K562 (cell line): ENCODE measurements around the gene DMAC2L. TPM values are rescaled to one million over a fixed set of nuclear protein-coding genes. Genes with fewer than 3 reads are reported as not detected.

ENCODE experiments used
- ATAC-seq: fragments of 200-7000 bp; cut with Tn5 transposase; 3 replicates; pipeline ENCODE4 v1.9.1; 2020; ENCODE audit warnings: moderate library complexity
- BruUV-seq: library from RNA; stranded (reverse); fragments of 400-500 nt; replicated peaks from 2 replicates; lab custom pipeline; 2021; lab: Mats Ljungman, UMichigan
- CTCF ChIA-PET: fragments of 300-600 bp; formaldehyde crosslinking; extraction: SDS; loops from one replicate; lab custom pipeline; 2021; ENCODE audit warnings: low intra/inter-chr PET ratio; lab: Yijun Ruan, JAX
- POLR2A ChIA-PET: fragments of 300-600, 350-650 bp; sonication (Branson Sonifier 250); formaldehyde crosslinking; extraction: SDS; loops from one replicate; lab custom pipeline; 2021; ENCODE audit warnings: antibody characterized with exemption, inconsistent platforms; lab: Yijun Ruan, JAX
- DNase-seq, 4 experiments: peaks; one replicate each; pipeline versions ENCODE4 v3.0.0 to v3.0.0-alpha.2; 2011 to 2018; ENCODE audit warnings: low spot score in 3 of 4, mixed read lengths in 3 of 4; ENCODE audit errors: extremely low read depth in 1 of 4
- FAIRE-seq: peaks from 2 replicates; lab custom pipeline; 2011; peaks lifted over from hg19 to GRCh38; lab: Jason Lieb, UNC
- H2AFZ ChIP-seq: 2 replicates; pipeline ENCODE4 v1.6.0; 2011; ENCODE audit warnings: low read depth, low read length, control low read depth, inconsistent platforms
- H3K27ac ChIP-seq: fragments of 200-600 bp; 3 replicates; pipeline ENCODE4 v1.8.0; 2011; ENCODE audit warnings: low read depth, mild to moderate bottlenecking, control low read depth, inconsistent platforms, low read length, moderate library complexity, mixed read lengths; ENCODE audit errors: extremely low read depth
- H3K27me3 ChIP-seq, 2 experiments: fragments of 300-600 bp in 1 of 2; 2 replicates in 1 of 2; 3 replicates in 1 of 2; pipeline versions ENCODE4 v1.6.0 to v1.8.0; 2011; ENCODE audit warnings: inconsistent platforms in 2 of 2, low read length in 2 of 2, mild to moderate bottlenecking in 1 of 2, mixed read lengths in 1 of 2, moderate library complexity in 1 of 2; ENCODE audit not compliant: control insufficient read depth in 2 of 2, insufficient read depth in 2 of 2
- H3K36me3 ChIP-seq: fragments of 300-600 bp; 3 replicates; pipeline ENCODE4 v1.8.0; 2011; ENCODE audit warnings: mild to moderate bottlenecking, low read length, inconsistent platforms; ENCODE audit not compliant: control insufficient read depth, insufficient read depth
- H3K4me1 ChIP-seq, 2 experiments: fragments of 200-600 bp in 1 of 2; replicated peaks in 1 of 2; 2 replicates in 1 of 2; 3 replicates in 1 of 2; pipeline versions ENCODE4 v1.5.1 to v1.8.0; 2011; ENCODE audit warnings: inconsistent platforms in 2 of 2, low read length in 2 of 2, mild to moderate bottlenecking in 1 of 2, mixed read lengths in 1 of 2, moderate library complexity in 1 of 2; ENCODE audit not compliant: control insufficient read depth in 2 of 2, insufficient read depth in 2 of 2
- H3K4me2 ChIP-seq: 2 replicates; pipeline ENCODE4 v1.6.1; 2011; ENCODE audit warnings: low read length, control low read depth, inconsistent platforms, mixed read lengths; ENCODE audit not compliant: insufficient read depth
- H3K4me3 ChIP-seq: fragments of 200-600 bp; sonication (generic), shearing (Covaris generic); 2 replicates; pipeline ENCODE4 v1.5.1; 2016; ENCODE audit warnings: control low read depth, inconsistent platforms
- H3K79me2 ChIP-seq: fragments of 200-600 bp; 3 replicates; pipeline ENCODE4 v1.8.0; 2011; ENCODE audit warnings: low read length, inconsistent platforms; ENCODE audit not compliant: control insufficient read depth, insufficient read depth
- H3K9ac ChIP-seq, 2 experiments: 2 replicates each; pipeline versions ENCODE4 v1.6.0 to v1.6.1; 2011; ENCODE audit warnings: low read depth in 2 of 2, low read length in 2 of 2, control low read depth in 1 of 2, inconsistent platforms in 1 of 2, mild to moderate bottlenecking in 1 of 2, mixed read lengths in 1 of 2; ENCODE audit not compliant: insufficient read depth in 1 of 2
- H3K9me1 ChIP-seq: one replicate; pipeline ENCODE4 v1.6.0; 2011; ENCODE audit warnings: inconsistent platforms, mild to moderate bottlenecking, low read length, moderate library complexity; ENCODE audit not compliant: control insufficient read depth, insufficient read depth
- H3K9me3 ChIP-seq: replicated peaks from 2 replicates; pipeline ENCODE4 v1.5.1; 2011; ENCODE audit warnings: low read depth, low read length, inconsistent platforms; ENCODE audit not compliant: control insufficient read depth, insufficient read depth
- H4K20me1 ChIP-seq: replicated peaks from 2 replicates; pipeline ENCODE4 v1.6.1; 2011; ENCODE audit warnings: low read length, inconsistent platforms, mixed read lengths; ENCODE audit not compliant: control insufficient read depth, insufficient read depth
- BACH1 ChIP-seq: fragments of 200-800 bp; sonication (Bioruptor generic); IDR thresholded peaks from 2 replicates; pipeline ENCODE4 v1.6.1; 2016; ENCODE audit warnings: missing genetic modification characterization, missing compliant biosample characterization
- CHD2 ChIP-seq: IDR thresholded peaks from 2 replicates; pipeline ENCODE4 v1.6.1; 2011; ENCODE audit warnings: low read depth, low read length
- ELF2 ChIP-seq: fragments of 250-450 bp; sonication (Bioruptor Pico); IDR thresholded peaks from 2 replicates; pipeline ENCODE4 v1.5.0; 2021; ENCODE audit warnings: mild to moderate bottlenecking
- EWSR1 ChIP-seq: fragments of 450-650 bp; IDR thresholded peaks from 2 replicates; pipeline ENCODE4 v1.6.1; 2018; ENCODE audit warnings: borderline replicate concordance, mild to moderate bottlenecking, low read depth, moderate library complexity; ENCODE audit not compliant: partially characterized antibody
- FOXK2 ChIP-seq, 2 experiments: fragments of 450-650 bp; IDR thresholded peaks in 1 of 2; conservative IDR thresholded peaks in 1 of 2; 2 replicates each; pipeline ENCODE4 v1.6.1; 2016; ENCODE audit warnings: low read depth in 2 of 2, mild to moderate bottlenecking in 1 of 2
- MECOM ChIP-seq: fragments of 250-450 bp; sonication (Bioruptor Pico); IDR thresholded peaks from 2 replicates; pipeline ENCODE4 v1.8.0; 2022; ENCODE audit warnings: inconsistent platforms
- RFX1 ChIP-seq: fragments of 450-650 bp; IDR thresholded peaks from 2 replicates; pipeline ENCODE4 v1.6.1; 2016; ENCODE audit warnings: mild to moderate bottlenecking, moderate library complexity
- SIN3A ChIP-seq, 2 experiments: fragments of 150-350 bp in 1 of 2; IDR thresholded peaks; 2 replicates each; pipeline ENCODE4 v1.6.1; 2011 to 2016; ENCODE audit warnings: borderline replicate concordance in 2 of 2, low read depth in 2 of 2, low read length in 2 of 2, mild to moderate bottlenecking in 2 of 2, moderate library complexity in 2 of 2; ENCODE audit not compliant: control insufficient read depth in 1 of 2
- SMAD3 ChIP-seq: fragments of 450-650 bp; formaldehyde crosslinking; conservative IDR thresholded peaks from 2 replicates; pipeline ENCODE4 v1.4.0; 2020; ENCODE audit warnings: mild to moderate bottlenecking
- TAF9B ChIP-seq: fragments of 450-650 bp; IDR thresholded peaks from 2 replicates; pipeline ENCODE4 v1.6.1; 2018; ENCODE audit warnings: mild to moderate bottlenecking; ENCODE audit not compliant: partially characterized antibody
- TRIM24 ChIP-seq, 2 experiments: fragments of 450-650 bp; IDR thresholded peaks; 2 replicates each; pipeline ENCODE4 v1.6.1; 2016
- ZNF324 ChIP-seq: fragments of 250-450 bp; sonication (Bioruptor Pico); IDR thresholded peaks from 2 replicates; pipeline ENCODE4 v1.4.0; 2020; ENCODE audit warnings: mild to moderate bottlenecking
- WGBS: fragments of 100-300 bp; shearing (Covaris generic); methylation state at CpG from one replicate; pipeline ENCODE4 v1.1.6; 2016; ENCODE audit warnings: low coverage, mixed read lengths; ENCODE audit not compliant: insufficient coverage; ENCODE audit errors: missing lambda C conversion rate; 5-methylcytosine and 5-hydroxymethylcytosine counted together
- in situ Hi-C: fragments of 300-500 bp; cut with MboI; formaldehyde crosslinking; loops from 4 replicates; pipeline ENCODE4 v1.15.0; 2018; ENCODE audit warnings: inconsistent platforms, mixed read lengths
- intact Hi-C: fragments of 100-400 bp; cut with micrococcal nuclease; formaldehyde crosslinking; loops from 2 replicates; pipeline ENCODE4 v1.14.2; 2022
- polyA plus RNA-seq, 8 experiments: library from polyadenylated mRNA; depleted of rRNA in 4 of 8; stranded (reverse) in 5 of 8; unstranded in 3 of 8; fragments of >200 nt; fragmentation: Nextera tagmentation in 2 of 8; fragmentation: Illumina TruSeq in 1 of 8; extraction: Ambion mirVana in 2 of 8; extraction: Trizol in 1 of 8; gene quantifications; 2 replicates each; pipeline versions ENCODE4 v1.2.1 to v1.2.3, GENCODE V29; 2011 to 2014; ENCODE audit warnings: inconsistent platforms in 1 of 8, missing spikeins in 1 of 8
- total RNA-seq, 7 experiments: library from RNA; depleted of rRNA in 6 of 7; stranded (reverse); fragments of >200 nt in 6 of 7; fragmentation: Illumina TruSeq in 2 of 7; extraction: Trizol in 2 of 7; gene quantifications; 2 replicates each; pipeline versions ENCODE4 v1.2.1 to v1.2.3, GENCODE V29; 2011 to 2021; ENCODE audit warnings: low replicate concordance in 1 of 7
- TF ChIP-seq, protein P1 (sequence below): sonication (generic); formaldehyde crosslinking; IDR thresholded peaks from 2 replicates; pipeline ENCODE4 v1.8.0; 2022; ENCODE audit warnings: mild to moderate bottlenecking, missing genetic modification reagents
- TF ChIP-seq, protein P2 (sequence below), 2 experiments: fragments of 450-650 bp; conservative IDR thresholded peaks; 2 replicates each; pipeline ENCODE4 v1.6.1; 2017; ENCODE audit warnings: mild to moderate bottlenecking in 2 of 2, moderate library complexity in 2 of 2
- TF ChIP-seq, protein P3 (sequence below): fragments of 200-800 bp; sonication (Bioruptor generic); IDR thresholded peaks from 2 replicates; pipeline ENCODE4 v1.6.1; 2017; ENCODE audit warnings: missing genetic modification characterization, missing compliant biosample characterization
- TF ChIP-seq, protein P4 (sequence below): sonication (generic); formaldehyde crosslinking; IDR thresholded peaks from 2 replicates; pipeline ENCODE4 v1.8.1; 2023; ENCODE audit warnings: mild to moderate bottlenecking, missing genetic modification reagents

Gene DMAC2L
- total and polyA plus RNA-seq, 9 of the 15 experiments (the other 6 are each of a cell fraction or from before 2014, with no cell fraction given), result 4.0 to 37.2 (median 9.3) TPM

DNA sequence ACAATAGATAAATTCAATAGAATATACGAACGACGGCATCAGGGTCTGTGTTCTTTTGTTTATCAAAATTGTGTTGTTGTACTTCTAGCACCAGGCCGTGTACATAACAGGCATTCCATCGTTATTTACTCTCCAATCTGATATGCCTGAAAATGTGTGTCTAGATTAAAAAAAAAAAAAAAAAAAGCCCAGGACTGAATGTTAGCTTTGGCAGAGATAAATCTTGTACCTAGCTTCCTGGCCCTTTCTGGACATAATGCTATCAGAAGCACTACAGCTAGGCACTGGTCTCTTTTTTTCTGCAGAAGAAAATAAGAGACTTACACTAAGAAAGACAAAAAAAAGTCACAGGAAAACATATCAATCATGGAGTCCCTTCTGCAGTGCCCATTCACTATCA lies 47.5 kb downstream of the DMAC2L start:
- H3K27me3 ChIP-seq, result no peaks in the 10 kb centered on the region
- H3K27ac ChIP-seq, result no peak overlapping the region
- no peak for DNase-seq
- no peaks in the 10 kb centered on the region for H3K36me3 ChIP-seq
- 89% methylated on average over 4 of the region's 5 CpGs for WGBS
- no peak overlapping the region for H3K4me3 ChIP-seq
- H2AFZ ChIP-seq, result no peak overlapping the region
- H4K20me1 ChIP-seq, result no peaks in the 10 kb centered on the region
- no peak overlapping the region for H3K9ac ChIP-seq
- no peak overlapping the region for H3K4me2 ChIP-seq
- no TSS peak for BruUV-seq
- in situ Hi-C loops (no loop called here), intact Hi-C loops (no loop called here)
- H3K4me1 ChIP-seq, result no peaks in the 10 kb centered on the region; a peak in 1 of 5 replicates
- H3K9me3 ChIP-seq, result no peaks in the 10 kb centered on the region
- ATAC-seq, result no peak
- no peaks in the 10 kb centered on the region for H3K79me2 ChIP-seq
- no peak for FAIRE-seq
- H3K9me1 ChIP-seq, result no peaks in the 10 kb centered on the region
- CTCF ChIA-PET, result no interaction called here
- POLR2A ChIA-PET, result interaction anchor here (1.1 kb wide), 1 partner anchor 10 kb away, joined by 3 read pairs; no protein-coding TSS in a partner anchor
- TF ChIP-seq SIN3A (IDR thresholded peaks at IDR 0.05; ENCODE audit: borderline replicate concordance in 2 of 2, control insufficient read depth in 1 of 2, low read depth in 2 of 2, low read length in 2 of 2) (no peak), EWSR1 (no peak), ZNF324 (CRISPR knock-in tag) (no peak), TRIM24 (IDR thresholded peaks at IDR 0.05) (no peak), BACH1 (tag) (no peak), TAF9B (no peak), MECOM (CRISPR knock-in tag) (no peak), RFX1 (no peak), FOXK2 (conservative IDR thresholded peaks at IDR 0.05 in 1 of 2, IDR thresholded peaks at IDR 0.05 in 1 of 2; ENCODE audit: low read depth in 2 of 2) (no peak), SMAD3 (CRISPR knock-in tag) (no peak), ELF2 (CRISPR knock-in tag) (no peak), CHD2 (no peak)
- TF ChIP-seq, protein P1, sequence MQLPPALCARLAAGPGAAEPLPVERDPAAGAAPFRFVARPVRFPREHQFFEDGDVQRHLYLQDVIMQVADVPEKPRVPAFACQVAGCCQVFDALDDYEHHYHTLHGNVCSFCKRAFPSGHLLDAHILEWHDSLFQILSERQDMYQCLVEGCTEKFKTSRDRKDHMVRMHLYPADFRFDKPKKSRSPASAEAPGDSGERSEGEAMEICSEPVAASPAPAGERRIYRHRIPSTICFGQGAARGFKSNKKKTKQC (CRISPR knock-in tag), result no peak
- TF ChIP-seq, protein P2, sequence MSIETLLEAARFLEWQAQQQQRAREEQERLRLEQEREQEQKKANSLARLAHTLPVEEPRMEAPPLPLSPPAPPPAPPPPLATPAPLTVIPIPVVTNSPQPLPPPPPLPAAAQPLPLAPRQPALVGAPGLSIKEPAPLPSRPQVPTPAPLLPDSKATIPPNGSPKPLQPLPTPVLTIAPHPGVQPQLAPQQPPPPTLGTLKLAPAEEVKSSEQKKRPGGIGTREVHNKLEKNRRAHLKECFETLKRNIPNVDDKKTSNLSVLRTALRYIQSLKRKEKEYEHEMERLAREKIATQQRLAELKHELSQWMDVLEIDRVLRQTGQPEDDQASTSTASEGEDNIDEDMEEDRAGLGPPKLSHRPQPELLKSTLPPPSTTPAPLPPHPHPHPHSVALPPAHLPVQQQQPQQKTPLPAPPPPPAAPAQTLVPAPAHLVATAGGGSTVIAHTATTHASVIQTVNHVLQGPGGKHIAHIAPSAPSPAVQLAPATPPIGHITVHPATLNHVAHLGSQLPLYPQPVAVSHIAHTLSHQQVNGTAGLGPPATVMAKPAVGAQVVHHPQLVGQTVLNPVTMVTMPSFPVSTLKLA (conservative IDR thresholded peaks at IDR 0.05), result no peak
- TF ChIP-seq, protein P3, sequence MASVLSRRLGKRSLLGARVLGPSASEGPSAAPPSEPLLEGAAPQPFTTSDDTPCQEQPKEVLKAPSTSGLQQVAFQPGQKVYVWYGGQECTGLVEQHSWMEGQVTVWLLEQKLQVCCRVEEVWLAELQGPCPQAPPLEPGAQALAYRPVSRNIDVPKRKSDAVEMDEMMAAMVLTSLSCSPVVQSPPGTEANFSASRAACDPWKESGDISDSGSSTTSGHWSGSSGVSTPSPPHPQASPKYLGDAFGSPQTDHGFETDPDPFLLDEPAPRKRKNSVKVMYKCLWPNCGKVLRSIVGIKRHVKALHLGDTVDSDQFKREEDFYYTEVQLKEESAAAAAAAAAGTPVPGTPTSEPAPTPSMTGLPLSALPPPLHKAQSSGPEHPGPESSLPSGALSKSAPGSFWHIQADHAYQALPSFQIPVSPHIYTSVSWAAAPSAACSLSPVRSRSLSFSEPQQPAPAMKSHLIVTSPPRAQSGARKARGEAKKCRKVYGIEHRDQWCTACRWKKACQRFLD (CRISPR knock-in tag), result no peak
- TF ChIP-seq, protein P4, sequence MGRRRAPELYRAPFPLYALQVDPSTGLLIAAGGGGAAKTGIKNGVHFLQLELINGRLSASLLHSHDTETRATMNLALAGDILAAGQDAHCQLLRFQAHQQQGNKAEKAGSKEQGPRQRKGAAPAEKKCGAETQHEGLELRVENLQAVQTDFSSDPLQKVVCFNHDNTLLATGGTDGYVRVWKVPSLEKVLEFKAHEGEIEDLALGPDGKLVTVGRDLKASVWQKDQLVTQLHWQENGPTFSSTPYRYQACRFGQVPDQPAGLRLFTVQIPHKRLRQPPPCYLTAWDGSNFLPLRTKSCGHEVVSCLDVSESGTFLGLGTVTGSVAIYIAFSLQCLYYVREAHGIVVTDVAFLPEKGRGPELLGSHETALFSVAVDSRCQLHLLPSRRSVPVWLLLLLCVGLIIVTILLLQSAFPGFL (CRISPR knock-in tag), result no peak
